Common myeloid progenitor, CD34-positive (primary cell): ENCODE data around the gene ACADVL.
A peak's percentile ranks its signal among the peaks of the same experiment; 100 is the strongest.

Experiments
- CTCF ChIA-PET: fragments of 350-600 bp; sonication (Branson Sonifier 250); formaldehyde crosslinking; loops from one replicate; lab custom pipeline; 2021; ENCODE audit warnings: antibody characterized with exemption; lab: Charles Lee
- POLR2A ChIA-PET: fragments of 350-600 bp; sonication (Branson Sonifier 250); formaldehyde crosslinking; loops from one replicate; lab custom pipeline; 2021; ENCODE audit warnings: antibody characterized with exemption; lab: Charles Lee
- DNase-seq, 3 donors: peaks; one replicate each; pipeline versions ENCODE4 v3.0.0 to v3.0.0-alpha.2; 2013
- H3K27ac ChIP-seq, 2 experiments: 1 replicate in 1 of 2; 2 replicates in 1 of 2; pipeline ENCODE4 v1.7.0; 2013; ENCODE audit warnings: inconsistent platforms in 2 of 2, low read length in 2 of 2, mild to moderate bottlenecking in 2 of 2, low read depth in 1 of 2, moderate library complexity in 1 of 2; ENCODE audit not compliant: severe bottlenecking in 2 of 2, insufficient read depth in 1 of 2, poor library complexity in 1 of 2
- H3K27me3 ChIP-seq, 5 experiments: replicated peaks in 2 of 5; 1 replicate in 3 of 5; 2 replicates in 2 of 5; pipeline versions ENCODE4 v1.6.1 to v1.7.0; 2013; ENCODE audit warnings: low read length in 4 of 5, mild to moderate bottlenecking in 2 of 5, moderate library complexity in 2 of 5, inconsistent platforms in 1 of 5; ENCODE audit not compliant: insufficient read depth in 5 of 5, control insufficient read depth in 4 of 5
- H3K36me3 ChIP-seq, 4 experiments: 1 replicate in 2 of 4; 2 replicates in 2 of 4; pipeline versions ENCODE4 v1.6.1 to v1.7.0; 2013; ENCODE audit warnings: low read length in 3 of 4, control low read depth in 1 of 4, mild to moderate bottlenecking in 1 of 4; ENCODE audit not compliant: control insufficient read depth in 4 of 4, insufficient read depth in 4 of 4
- H3K4me1 ChIP-seq, 4 experiments: 1 replicate in 3 of 4; 2 replicates in 1 of 4; pipeline versions ENCODE4 v1.6.1 to v1.7.1; 2013; ENCODE audit warnings: low read length in 3 of 4, mild to moderate bottlenecking in 3 of 4, control low read depth in 1 of 4, inconsistent platforms in 1 of 4, moderate library complexity in 1 of 4; ENCODE audit not compliant: control insufficient read depth in 4 of 4, insufficient read depth in 4 of 4; ENCODE audit errors: control extremely low read depth in 1 of 4
- H3K4me3 ChIP-seq, 7 experiments: 1 replicate in 4 of 7; 2 replicates in 3 of 7; pipeline versions ENCODE4 v1.5.1 to v1.7.0; 2013; ENCODE audit warnings: mild to moderate bottlenecking in 7 of 7, low read length in 6 of 7, moderate library complexity in 6 of 7, inconsistent platforms in 2 of 7, low read depth in 2 of 7, control low read depth in 1 of 7; ENCODE audit not compliant: insufficient read depth in 4 of 7, control insufficient read depth in 1 of 7; ENCODE audit errors: extremely low read depth in 1 of 7
- H3K9me3 ChIP-seq, 5 experiments: 1 replicate in 4 of 5; 2 replicates in 1 of 5; pipeline versions ENCODE4 v1.6.1 to v1.7.1; 2013; ENCODE audit warnings: low read length in 4 of 5, mild to moderate bottlenecking in 2 of 5, inconsistent platforms in 1 of 5, low read depth in 1 of 5, moderate library complexity in 1 of 5; ENCODE audit not compliant: control insufficient read depth in 4 of 5, insufficient read depth in 2 of 5; ENCODE audit errors: control extremely low read depth in 1 of 5
- WGBS: methylation state at CpG from one replicate; pipeline ENCODE4 v1.1.5; 2013; ENCODE audit not compliant: insufficient coverage; 5-methylcytosine and 5-hydroxymethylcytosine counted together

Gene ACADVL

GRCh38 chr17:7216242-7217112 lies 3.3 kb upstream of the ACADVL start:
- H3K36me3 ChIP-seq: peaks cover 0 to 5% (median 4%) of the 10 kb centered on the region in 4 experiments
- no peaks in the 10 kb centered on the region for H3K27me3 ChIP-seq
- H3K4me3 ChIP-seq: peak overlapping the region in 6 of 7 experiments; percentile 37 to 81 (median 66)
- H3K9me3 ChIP-seq: no peaks in the 10 kb centered on the region
- H3K27ac ChIP-seq: peak overlapping the region in 1 of 2 experiments; percentile 61
- no peak for DNase-seq
- ChIA-PET POLR2A (interaction anchor here (1.0 kb wide), 1 partner anchor 22 kb away, joined by 3 read pairs; no protein-coding TSS in a partner anchor), CTCF (interaction anchor here (0.9 to 1.3 kb wide), 4 partner anchors 8 to 168 kb away, joined by 3 to 4 read pairs (median 3); no protein-coding TSS in a partner anchor)
- WGBS: 19% methylated on average over 7 of the region's 7 CpGs
- H3K4me1 ChIP-seq: peaks cover 8 to 77% (median 67%) of the 10 kb centered on the region in 4 experiments

GRCh38 chr17:7217113-7217987 lies 2.4 kb upstream of the ACADVL start:
- ChIA-PET POLR2A (no interaction called here), CTCF (interaction anchor here (5.3 kb wide), 1 partner anchor 16 kb away, joined by 75 read pairs; the partner anchor contains the start of gene DVL2)
- peaks cover 0 to 14% (median 12%) of the 10 kb centered on the region in 4 experiments for H3K36me3 ChIP-seq
- H3K27ac ChIP-seq: peak overlapping the region; percentile 58 to 71
- no peaks in the 10 kb centered on the region for H3K9me3 ChIP-seq
- peak overlapping the region; percentile 28 to 81 (median 67) for H3K4me3 ChIP-seq
- H3K27me3 ChIP-seq: no peaks in the 10 kb centered on the region
- peak in 2 of 3 donors; percentile 79 for DNase-seq
- peaks cover 8 to 75% (median 68%) of the 10 kb centered on the region in 4 experiments for H3K4me1 ChIP-seq
- 0% methylated on average over 8 of the region's 32 CpGs for WGBS

GRCh38 chr17:7218166-7218565 lies 1.6 kb upstream of the ACADVL start:
- 40% methylated on average over 5 of the region's 6 CpGs for WGBS
- no peak for DNase-seq
- H3K4me3 ChIP-seq: peak overlapping the region in 6 of 7 experiments; percentile 52 to 78 (median 66)
- H3K27me3 ChIP-seq: no peaks in the 10 kb centered on the region
- CTCF ChIA-PET: interaction anchor here (3.3 to 5.3 kb wide), 2 partner anchors 15 to 25 kb away, joined by 34 to 75 read pairs; partner anchors contain the start of genes DVL2 and GABARAP
- POLR2A ChIA-PET: no interaction called here
- no peaks in the 10 kb centered on the region for H3K9me3 ChIP-seq
- H3K27ac ChIP-seq: peak overlapping the region; percentile 58 to 71
- peaks cover 4 to 22% (median 19%) of the 10 kb centered on the region in 4 experiments for H3K36me3 ChIP-seq
- H3K4me1 ChIP-seq: peaks cover 8 to 75% (median 67%) of the 10 kb centered on the region in 4 experiments

- H3K9me3 ChIP-seq: no peaks in the 10 kb centered on the region
- POLR2A ChIA-PET: interaction anchor here (2.9 kb wide), 1 partner anchor 19 kb away, joined by 21 read pairs; the partner anchor contains the start of gene PHF23
- no peaks in the 10 kb centered on the region for H3K27me3 ChIP-seq
- H3K36me3 ChIP-seq: peaks cover 4 to 28% (median 25%) of the 10 kb centered on the region in 4 experiments
- H3K27ac ChIP-seq: peak overlapping the region in 1 of 2 experiments; percentile 76
- H3K4me3 ChIP-seq: peak overlapping the region in 2 of 7 experiments; percentile 88 to 89
- no peak for DNase-seq
- 100% methylated on average over 2 of the region's 6 CpGs for WGBS
- H3K4me1 ChIP-seq: peaks cover 5 to 70% (median 62%) of the 10 kb centered on the region in 4 experiments
- CTCF ChIA-PET: interaction anchor here (1.2 to 5.3 kb wide), 4 partner anchors 15 to 174 kb away, joined by 3 to 75 read pairs (median 18); partner anchors contain the start of genes DVL2 and GABARAP
Measured at GRCh38 chr17:7218758-7219157, 980 bp upstream of the ACADVL start.

GRCh38 chr17:7219229-7219811 lies 418 bp upstream of the ACADVL start:
- peak overlapping the region in 1 of 2 experiments; percentile 76 for H3K27ac ChIP-seq
- peaks cover 4 to 34% (median 28%) of the 10 kb centered on the region in 4 experiments for H3K36me3 ChIP-seq
- POLR2A ChIA-PET: interaction anchor here (1.0 to 2.9 kb wide), 3 partner anchors 15 to 23 kb away, joined by 4 to 21 read pairs (median 11); partner anchors contain the start of genes DVL2, GABARAP and PHF23
- no peak for DNase-seq
- H3K9me3 ChIP-seq: no peaks in the 10 kb centered on the region
- peak overlapping the region; percentile 79 to 94 (median 87) for H3K4me3 ChIP-seq
- CTCF ChIA-PET: interaction anchor here (0.8 to 5.3 kb wide), 11 partner anchors 11 to 174 kb away, joined by 3 to 75 read pairs (median 4); partner anchors contain the start of genes ACAP1, DVL2 and GABARAP
- no peaks in the 10 kb centered on the region for H3K27me3 ChIP-seq
- H3K4me1 ChIP-seq: peaks cover 5 to 65% (median 59%) of the 10 kb centered on the region in 4 experiments
- WGBS: 16% methylated on average over 12 of the region's 12 CpGs
